GM18907 (cell line): ENCODE data around the gene KCNQ1.
"Not testable (repeated sequence)": the region's sequence is repeated elsewhere in the genome, so short reads cannot be mapped to it uniquely, and the experiment has no call there.

Source experiments
- ATAC-seq: cut with Tn5 transposase; IDR thresholded peaks from one replicate; pipeline ENCODE4 v1.9.1; 2021; ENCODE audit warnings: mild to moderate bottlenecking, moderate library complexity; ENCODE audit not compliant: unreplicated experiment

Gene KCNQ1

DNA sequence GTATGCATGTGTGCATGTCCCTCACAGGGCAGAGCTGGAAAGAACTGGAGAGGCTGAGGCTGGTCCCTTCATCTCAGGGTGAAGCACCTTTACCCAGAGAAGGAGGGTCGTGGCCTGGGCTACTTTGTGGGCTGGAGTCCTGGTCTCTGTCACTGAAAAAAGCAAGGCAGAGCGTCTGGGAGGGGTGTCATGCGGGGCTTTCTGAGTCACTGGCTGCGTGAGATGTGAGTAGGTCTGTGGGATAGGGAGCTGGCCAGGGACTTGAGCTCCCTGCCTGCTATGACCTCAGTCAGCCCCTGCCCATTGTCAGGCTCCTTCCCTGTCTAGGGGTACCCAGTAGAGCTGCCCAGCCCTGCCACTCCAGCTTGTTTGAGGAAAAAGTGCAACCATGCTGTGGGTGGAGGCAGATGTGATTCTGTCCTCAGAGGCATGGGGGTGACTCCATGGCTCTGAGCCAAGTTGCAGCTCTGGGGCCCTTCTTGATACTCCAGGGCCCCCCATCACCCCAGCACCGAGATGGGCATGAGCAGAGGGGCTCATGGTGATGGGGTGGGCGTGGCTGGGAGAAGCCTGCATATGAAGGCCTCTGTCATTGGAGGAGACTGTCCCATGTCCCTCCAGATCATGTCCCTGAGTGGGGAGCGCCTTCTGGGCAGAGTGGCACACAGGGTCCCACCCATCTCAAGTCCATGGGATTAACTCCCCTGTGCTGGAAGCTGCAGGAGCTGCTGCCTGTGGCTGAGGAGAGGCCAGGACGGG lies 27.8 kb downstream of the KCNQ1 start:
- no peak for ATAC-seq

GRCh38 chr11:2473361-2474058 lies 28.7 kb downstream of the KCNQ1 start:
- no peak for ATAC-seq

DNA sequence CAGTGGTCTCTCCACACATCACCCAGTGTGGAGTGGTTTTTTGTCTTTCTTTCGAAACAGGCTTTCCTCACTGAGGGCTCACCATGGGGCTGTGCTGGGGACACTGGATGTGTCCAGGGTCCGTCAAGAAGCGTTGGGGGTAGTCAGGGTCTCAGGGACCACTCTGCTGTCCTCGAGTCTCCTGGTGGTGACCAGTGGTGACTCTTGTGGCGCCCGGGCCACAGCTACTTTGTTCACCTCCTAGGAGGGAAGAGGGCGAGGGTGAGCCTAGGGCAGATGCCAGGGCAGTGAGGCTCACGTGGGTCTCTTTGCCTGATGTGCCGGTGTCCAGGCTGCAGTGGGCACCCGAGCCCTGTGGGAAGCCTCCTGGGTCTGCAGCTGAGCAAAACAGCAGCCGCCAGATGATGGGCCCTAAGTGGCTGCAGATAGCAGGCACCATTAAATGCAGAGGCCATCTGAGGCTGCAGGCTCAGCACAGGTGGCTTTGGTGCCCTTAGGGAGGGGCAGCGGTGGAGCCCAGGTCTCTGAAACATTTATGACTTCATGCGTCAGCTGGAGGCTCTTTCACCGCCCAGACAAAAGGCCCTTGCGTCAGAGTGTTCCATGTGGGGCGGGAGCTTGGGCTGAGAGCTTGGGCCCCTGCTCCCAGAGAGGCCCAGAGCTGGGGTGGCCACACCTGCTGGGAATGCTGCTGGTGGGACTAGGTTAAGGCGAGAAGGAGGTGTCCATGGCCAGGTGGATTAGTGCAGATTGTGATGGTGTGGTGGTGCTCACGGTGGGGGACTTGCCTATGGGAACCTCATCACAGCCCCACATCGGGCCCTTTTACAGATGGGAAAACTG lies 29.5 kb downstream of the KCNQ1 start:
- no peak for ATAC-seq

DNA sequence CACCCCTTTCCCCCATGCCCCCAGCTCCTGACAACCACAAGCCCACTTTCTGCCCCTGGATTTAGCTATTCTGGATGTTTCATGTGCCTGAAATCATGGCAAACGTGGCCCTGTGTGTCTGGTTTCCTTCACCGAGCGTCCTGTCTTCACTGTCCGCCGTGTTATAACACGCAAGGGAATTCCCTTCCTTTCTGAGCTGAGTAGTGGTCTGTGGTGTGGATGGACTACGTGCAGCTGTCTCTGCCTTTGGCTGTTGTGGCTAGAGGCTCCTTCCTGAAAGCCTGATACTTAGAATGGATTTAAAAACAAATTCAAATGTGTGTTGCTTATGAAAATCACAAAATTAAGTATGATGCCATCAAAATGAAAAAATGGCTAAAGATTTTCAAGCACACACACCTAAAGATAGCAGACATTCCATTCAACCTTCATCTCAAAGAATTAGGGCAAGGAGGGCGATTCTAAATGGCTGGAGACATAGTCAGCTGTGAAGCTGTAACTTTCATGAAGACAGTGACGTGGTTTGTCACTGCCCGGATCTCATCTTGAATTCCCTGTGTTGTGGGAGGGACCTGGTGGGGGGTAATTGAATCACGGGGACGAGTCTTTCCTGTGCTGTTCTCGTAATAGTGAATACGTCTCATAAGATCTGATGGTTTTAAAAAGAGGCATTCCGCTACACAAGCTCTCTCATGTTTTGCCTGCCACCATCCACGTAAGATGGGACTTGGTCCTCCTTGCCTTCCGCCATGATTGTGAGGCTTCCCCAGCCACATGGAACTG lies 30.5 kb downstream of the KCNQ1 start:
- ATAC-seq, result no peak

DNA sequence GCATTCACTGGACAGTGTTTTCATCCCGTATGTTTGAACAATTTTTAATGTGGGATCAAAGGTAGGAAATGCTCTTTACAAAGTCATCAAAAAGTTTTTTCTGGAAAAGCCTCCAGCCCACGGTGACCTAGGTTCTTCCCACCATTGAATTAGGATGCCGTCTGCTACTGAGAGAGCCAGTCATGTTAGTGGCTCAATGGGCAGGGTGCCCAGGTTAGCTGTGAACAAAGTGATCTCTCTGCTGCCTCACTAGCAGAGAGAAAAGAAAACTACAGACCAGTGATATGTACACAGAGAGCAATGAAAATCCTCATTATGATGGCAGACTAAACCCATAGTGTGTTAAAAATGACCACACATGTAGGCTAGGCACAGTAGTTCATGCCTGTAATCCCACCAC lies 32.4 kb downstream of the KCNQ1 start:
- ATAC-seq, result no peak

- no peak for ATAC-seq
These were observed 33.1 kb downstream of the KCNQ1 start for GRCh38 chr11:2477936-2478335.

DNA sequence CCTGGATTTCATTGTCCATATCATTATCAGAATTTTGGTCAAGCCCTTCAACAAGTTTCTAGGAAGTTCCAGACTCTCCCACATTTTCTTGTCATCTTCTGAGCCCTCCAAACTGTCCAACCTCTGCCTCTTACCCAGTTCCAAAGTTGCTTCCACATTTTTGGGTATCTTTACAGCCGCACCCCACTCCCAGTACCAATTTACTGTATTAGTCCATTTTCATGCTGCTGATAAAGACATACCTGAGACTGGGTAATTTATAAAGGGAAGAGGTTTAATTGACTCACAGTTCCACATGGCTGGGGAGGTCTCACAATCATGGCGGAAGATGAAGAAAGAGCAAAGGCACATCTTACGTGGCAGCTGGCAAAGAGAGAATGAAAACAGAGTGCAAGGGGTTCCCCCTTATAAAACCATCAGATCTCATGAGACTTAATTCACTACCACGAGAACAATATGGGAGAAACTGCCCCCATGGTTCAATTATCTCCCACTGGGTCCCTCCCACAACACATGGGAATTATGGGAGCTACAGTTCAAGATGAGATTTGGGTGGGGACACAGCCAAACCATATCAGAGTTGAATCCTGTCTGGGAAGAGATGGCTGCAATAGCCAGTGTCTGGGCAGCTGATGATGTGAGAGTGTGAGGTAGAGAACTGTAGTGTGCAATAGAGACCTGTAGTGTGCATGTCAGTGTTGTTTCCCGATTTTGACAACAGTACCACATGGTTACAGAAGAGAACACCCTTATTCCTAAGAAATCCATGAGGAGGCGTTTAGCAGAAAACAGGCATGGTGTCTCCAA lies 35.5 kb downstream of the KCNQ1 start:
- ATAC-seq, result not testable (repeated sequence)

DNA sequence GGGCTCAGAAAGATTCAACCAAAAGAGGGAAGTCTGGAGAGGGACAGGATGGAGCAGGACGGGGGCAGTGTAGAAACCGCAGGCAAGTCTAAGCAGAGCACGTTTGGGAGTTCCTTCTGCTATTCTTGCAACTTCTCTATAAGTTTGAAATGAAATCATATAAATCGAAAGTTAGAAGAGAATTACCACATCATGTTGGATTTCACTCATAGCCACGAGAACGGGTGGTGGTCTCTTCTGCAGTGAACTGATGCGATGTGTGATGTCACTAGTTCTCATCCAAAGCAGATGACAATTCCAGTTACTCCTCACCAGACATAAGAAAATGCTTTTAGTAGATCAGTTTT lies 36.0 kb downstream of the KCNQ1 start:
- ATAC-seq, result no peak

DNA sequence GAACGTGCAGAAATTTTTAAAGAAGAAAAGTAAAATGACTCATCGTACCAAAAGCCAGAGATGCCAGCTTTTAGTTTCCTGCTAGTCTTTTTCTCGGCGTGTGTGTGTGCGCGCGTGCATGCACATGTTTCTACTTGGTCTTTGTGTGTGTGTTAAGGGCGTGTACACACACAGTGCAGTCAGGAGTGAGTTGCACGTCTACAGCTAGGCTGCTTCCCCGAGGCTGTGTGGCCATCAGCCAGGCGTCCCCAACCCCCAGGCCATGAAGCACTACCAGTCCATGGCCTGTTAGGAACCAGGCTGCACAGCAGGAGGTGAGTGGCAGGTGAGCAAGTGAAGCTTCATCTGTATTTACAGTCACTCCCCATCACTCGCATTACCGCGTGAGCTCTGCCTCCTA lies 36.4 kb downstream of the KCNQ1 start:
- no peak for ATAC-seq

- no peak for ATAC-seq
These were observed 37.4 kb downstream of the KCNQ1 start for GRCh38 chr11:2482204-2482603.

DNA sequence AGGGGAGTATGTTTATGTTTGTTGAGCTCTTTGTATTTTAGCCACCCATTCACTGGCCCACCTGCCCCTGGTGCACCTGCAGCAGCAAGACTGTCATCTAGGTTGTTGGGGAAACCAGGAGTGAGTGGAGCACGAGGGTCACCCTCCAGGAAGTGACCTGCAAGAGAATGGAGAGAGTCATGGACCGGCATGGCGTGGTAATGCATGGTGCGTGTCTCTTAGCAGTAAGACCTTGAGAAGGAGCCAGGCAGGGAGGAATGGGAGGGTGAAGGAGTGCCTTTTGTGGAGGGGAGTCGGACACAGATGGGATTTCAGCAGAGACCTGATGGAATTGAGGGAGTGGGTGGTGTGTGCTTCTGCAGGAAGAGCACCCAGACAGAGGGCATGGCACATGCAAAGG lies 37.9 kb downstream of the KCNQ1 start:
- ATAC-seq, result no peak

GRCh38 chr11:2483426-2483825 lies 38.6 kb downstream of the KCNQ1 start:
- no peak for ATAC-seq

DNA sequence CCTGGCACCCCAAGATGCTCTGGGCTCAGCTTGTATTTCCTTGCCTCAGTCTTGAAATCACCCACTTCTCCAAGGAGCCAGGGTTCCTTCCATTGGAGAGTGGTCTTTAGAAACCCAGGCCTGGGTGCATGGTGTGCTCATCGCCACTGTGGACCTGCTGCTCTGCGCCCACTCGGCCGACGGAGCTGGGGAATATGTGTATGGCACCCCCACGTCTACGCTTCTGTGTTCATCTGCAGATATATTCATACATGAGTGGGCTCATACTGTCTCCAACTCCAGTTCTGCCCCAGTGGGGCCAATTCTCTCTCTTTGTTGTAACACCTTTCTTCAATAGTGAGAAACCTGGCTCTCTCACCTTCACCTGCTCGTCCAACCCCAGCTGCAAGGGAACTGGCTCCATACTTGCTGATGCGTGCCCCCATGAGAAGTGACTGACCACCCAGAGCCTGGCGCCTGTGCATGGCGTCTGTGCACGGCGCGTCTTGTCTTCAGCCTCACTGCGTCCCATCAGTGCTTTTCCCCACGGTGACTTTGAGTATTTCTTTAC lies 39.8 kb downstream of the KCNQ1 start:
- ATAC-seq, result no peak

- ATAC-seq, result no peak
These were observed 43.2 kb downstream of the KCNQ1 start for GRCh38 chr11:2488004-2488403.

DNA sequence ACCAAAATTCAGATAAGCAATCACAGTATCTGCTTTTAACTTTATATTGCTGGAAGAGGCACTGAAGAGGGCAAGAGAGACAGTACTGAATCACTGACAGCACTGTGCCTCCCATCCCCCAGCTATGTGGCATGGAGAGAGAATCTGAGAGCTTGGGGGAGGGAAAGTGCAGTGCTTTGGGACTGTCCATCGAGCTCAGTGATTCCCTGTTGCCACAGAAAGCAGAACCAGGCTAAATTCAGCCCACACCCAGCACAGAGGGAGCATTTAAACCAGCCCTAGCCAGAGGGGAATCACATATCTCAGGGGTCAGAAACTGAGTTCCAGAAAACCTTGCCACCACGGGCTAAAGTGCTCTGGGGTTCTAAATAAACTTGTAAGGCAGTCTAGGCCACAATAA lies 44.3 kb downstream of the KCNQ1 start:
- no peak for ATAC-seq

DNA sequence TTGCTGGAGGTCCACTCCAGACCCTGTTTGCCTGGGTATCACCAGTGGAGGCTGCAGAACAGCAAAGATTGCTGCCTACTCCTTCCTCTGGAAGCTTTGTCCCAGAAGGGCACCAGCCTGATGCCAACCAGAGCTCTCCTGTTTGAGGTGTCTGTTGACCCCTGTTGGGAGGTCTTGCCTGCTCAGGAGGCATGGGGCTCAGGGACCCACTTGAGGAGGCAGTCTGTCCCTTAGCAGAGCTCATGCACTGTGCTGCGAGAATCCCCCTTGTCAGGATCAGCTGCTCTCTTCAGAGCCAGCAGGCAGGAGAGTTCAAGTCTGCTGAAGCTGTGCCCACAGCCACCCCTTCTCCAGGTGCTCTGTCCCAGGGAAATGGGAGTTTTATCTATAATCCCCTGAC lies 53.1 kb downstream of the KCNQ1 start:
- ATAC-seq, result not testable (repeated sequence)

DNA sequence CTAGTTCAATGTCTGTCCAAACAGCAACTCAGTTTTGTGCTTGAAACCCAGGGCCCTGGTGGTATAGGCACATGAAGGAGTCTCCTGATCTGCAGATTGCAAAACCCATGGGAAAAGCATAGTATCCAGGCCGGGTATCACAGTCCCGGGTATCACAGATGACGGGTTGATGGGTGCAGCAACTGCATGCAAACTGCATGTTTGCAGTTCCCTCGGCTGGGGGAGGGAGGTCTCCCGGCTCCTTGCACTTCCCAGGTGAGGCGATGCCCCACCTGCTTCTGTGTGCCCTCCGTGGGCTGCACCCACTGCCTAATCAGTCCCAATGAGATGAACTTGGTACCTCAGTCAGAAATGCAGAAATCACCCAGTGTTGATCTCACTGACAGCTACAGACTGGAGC lies 53.9 kb downstream of the KCNQ1 start:
- no peak for ATAC-seq

- no peak for ATAC-seq
These were observed 62.5 kb downstream of the KCNQ1 start for GRCh38 chr11:2507212-2507901.
